HuH-7 (cell line): ENCODE results near the gene L3MBTL1.
A peak's percentile ranks its signal among the peaks of the same experiment; 100 is the strongest.

Experiments used
- DNase-seq: peaks from one replicate; pipeline ENCODE4 v3.0.0; 2011; ENCODE audit warnings: low spot score

L3MBTL1 gene

GRCh38 chr20:43590036-43590391, 82.5 kb downstream of the L3MBTL1 start:
- DNase-seq = peak; percentile 30

- peak; percentile 92 for DNase-seq
Measured at GRCh38 chr20:43590392-43591303, 83.2 kb downstream of the L3MBTL1 start, which contains the start of gene IFT52. TSS of gene IFT52 (plus strand) at chr20:43590937. CDS start at chr20:43594699, 3,762 bp downstream.
